ENCODE measurements around the gene NPBWR2.

GRCh38 chr20:64108731-64109681 lies 1.6 kb upstream of the NPBWR2 start:
- TF ChIP-seq, protein P1, sequence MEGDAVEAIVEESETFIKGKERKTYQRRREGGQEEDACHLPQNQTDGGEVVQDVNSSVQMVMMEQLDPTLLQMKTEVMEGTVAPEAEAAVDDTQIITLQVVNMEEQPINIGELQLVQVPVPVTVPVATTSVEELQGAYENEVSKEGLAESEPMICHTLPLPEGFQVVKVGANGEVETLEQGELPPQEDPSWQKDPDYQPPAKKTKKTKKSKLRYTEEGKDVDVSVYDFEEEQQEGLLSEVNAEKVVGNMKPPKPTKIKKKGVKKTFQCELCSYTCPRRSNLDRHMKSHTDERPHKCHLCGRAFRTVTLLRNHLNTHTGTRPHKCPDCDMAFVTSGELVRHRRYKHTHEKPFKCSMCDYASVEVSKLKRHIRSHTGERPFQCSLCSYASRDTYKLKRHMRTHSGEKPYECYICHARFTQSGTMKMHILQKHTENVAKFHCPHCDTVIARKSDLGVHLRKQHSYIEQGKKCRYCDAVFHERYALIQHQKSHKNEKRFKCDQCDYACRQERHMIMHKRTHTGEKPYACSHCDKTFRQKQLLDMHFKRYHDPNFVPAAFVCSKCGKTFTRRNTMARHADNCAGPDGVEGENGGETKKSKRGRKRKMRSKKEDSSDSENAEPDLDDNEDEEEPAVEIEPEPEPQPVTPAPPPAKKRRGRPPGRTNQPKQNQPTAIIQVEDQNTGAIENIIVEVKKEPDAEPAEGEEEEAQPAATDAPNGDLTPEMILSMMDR (IDR thresholded peaks at IDR 0.05; ENCODE audit: low read depth, low read length), result no peak
- no peak for TF ChIP-seq POLR2A (IDR thresholded peaks at IDR 0.05; ENCODE audit: extremely low read depth, insufficient read length)
- no peak for TF ChIP-seq MYC (IDR thresholded peaks at IDR 0.05; ENCODE audit: low read depth, low read length)
